GM10847 (cell line): Measurements from ENCODE around the gene GPATCH1.

Source experiments
- POLR2A ChIP-seq: IDR thresholded peaks from 2 replicates; pipeline ENCODE4 v1.6.1; 2011; ENCODE audit not compliant: insufficient read length; ENCODE audit errors: extremely low read depth

GPATCH1 gene

GRCh38 chr19:33100894-33101644 is 20.1 kb downstream of the GPATCH1 start:
- TF ChIP-seq POLR2A: no peak

- TF ChIP-seq POLR2A: no peak
These were observed 21.9 kb downstream of the GPATCH1 start for GRCh38 chr19:33102893-33103292.

- TF ChIP-seq POLR2A: no peak
These were observed 27.2 kb downstream of the GPATCH1 start for GRCh38 chr19:33108161-33108560.

GRCh38 chr19:33110137-33110910 is 29.3 kb downstream of the GPATCH1 start:
- TF ChIP-seq POLR2A: no peak

GRCh38 chr19:33111587-33111986 is 30.6 kb downstream of the GPATCH1 start:
- TF ChIP-seq POLR2A: no peak

- TF ChIP-seq POLR2A: no peak
These were observed 33.3 kb downstream of the GPATCH1 start for GRCh38 chr19:33114312-33114711.

GRCh38 chr19:33117501-33117900 is 36.5 kb downstream of the GPATCH1 start:
- no peak for TF ChIP-seq POLR2A

GRCh38 chr19:33118643-33119042 is 37.7 kb downstream of the GPATCH1 start:
- no peak for TF ChIP-seq POLR2A

- no peak for TF ChIP-seq POLR2A
These were observed 43.5 kb downstream of the GPATCH1 start for GRCh38 chr19:33124207-33125098.

- no peak for TF ChIP-seq POLR2A
These were observed 45.0 kb downstream of the GPATCH1 start for GRCh38 chr19:33125929-33126388.

- TF ChIP-seq POLR2A: no peak
These were observed 48.9 kb downstream of the GPATCH1 start for GRCh38 chr19:33129901-33130300.

- TF ChIP-seq POLR2A: no peak
These were observed 49.5 kb downstream of the GPATCH1 start for GRCh38 chr19:33130433-33130832.

GRCh38 chr19:33132021-33132420 is 51.0 kb downstream of the GPATCH1 start, which contains the start of gene WDR88:
Gene WDR88 (plus strand): TSS chr19:33132114. CDS start chr19:33132170, 56 bp downstream.
- no peak for TF ChIP-seq POLR2A

- TF ChIP-seq POLR2A: no peak
These were observed 51.4 kb downstream of the GPATCH1 start for GRCh38 chr19:33132425-33132824.

GRCh38 chr19:33133438-33134031 is 52.6 kb downstream of the GPATCH1 start:
- no peak for TF ChIP-seq POLR2A

GRCh38 chr19:33134571-33135041 is 53.6 kb downstream of the GPATCH1 start:
- no peak for TF ChIP-seq POLR2A
